ENCODE data around the gene DLG2.

Gene DLG2

DNA sequence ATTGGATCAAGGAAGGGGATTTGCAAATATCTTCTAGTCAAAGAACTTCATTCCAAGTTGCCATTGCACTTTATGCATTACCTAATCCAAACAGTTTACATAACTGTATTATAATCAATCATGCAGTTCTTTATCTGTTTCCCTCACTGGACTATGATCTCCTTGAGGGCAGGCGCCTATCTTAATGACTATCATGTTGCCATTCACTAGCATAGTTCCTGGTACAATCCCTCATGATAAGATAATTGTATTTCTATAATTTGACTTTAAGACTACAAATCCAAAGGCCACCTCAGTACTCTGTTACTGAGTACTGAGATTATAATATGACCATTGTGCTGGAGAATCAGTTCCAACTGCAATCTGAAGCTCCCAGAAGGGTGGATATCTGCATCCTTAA is 2062.3 kb downstream of the DLG2 start:
- ChIA-PET POLR2A (ENCODE audit: low non-redundant PET) (no interaction called here), CTCF (no interaction called here)
- DNase-seq (ENCODE audit: low spot score): no peak
- TF ChIP-seq, protein P1, sequence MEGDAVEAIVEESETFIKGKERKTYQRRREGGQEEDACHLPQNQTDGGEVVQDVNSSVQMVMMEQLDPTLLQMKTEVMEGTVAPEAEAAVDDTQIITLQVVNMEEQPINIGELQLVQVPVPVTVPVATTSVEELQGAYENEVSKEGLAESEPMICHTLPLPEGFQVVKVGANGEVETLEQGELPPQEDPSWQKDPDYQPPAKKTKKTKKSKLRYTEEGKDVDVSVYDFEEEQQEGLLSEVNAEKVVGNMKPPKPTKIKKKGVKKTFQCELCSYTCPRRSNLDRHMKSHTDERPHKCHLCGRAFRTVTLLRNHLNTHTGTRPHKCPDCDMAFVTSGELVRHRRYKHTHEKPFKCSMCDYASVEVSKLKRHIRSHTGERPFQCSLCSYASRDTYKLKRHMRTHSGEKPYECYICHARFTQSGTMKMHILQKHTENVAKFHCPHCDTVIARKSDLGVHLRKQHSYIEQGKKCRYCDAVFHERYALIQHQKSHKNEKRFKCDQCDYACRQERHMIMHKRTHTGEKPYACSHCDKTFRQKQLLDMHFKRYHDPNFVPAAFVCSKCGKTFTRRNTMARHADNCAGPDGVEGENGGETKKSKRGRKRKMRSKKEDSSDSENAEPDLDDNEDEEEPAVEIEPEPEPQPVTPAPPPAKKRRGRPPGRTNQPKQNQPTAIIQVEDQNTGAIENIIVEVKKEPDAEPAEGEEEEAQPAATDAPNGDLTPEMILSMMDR (conservative IDR thresholded peaks at IDR 0.05; ENCODE audit: low read depth): no peak
- no peak overlapping the region for H3K27ac ChIP-seq

DNA sequence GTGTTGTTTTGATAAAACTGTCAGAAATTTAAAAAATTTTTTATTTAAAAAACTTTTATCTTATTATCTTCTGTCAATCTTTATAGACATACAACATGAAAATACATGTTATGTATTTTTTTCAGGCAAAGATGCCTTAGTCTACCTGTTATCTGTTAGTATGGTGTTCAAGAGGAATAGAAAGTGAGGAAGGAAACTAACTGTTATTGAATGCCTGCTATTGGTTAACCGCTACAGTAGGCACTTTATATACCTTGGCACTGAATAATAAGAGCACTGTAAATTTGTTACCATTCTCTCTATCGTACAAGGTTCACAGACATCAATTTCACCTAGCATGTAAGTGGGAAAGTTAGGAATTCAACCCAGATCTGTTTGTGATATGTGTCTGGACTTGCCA is 2068.9 kb downstream of the DLG2 start:
- no peak overlapping the region for H3K27ac ChIP-seq
- no peak for DNase-seq (ENCODE audit: low spot score)
- ChIA-PET CTCF (no interaction called here), POLR2A (ENCODE audit: low non-redundant PET) (no interaction called here)
- TF ChIP-seq, protein P1 (conservative IDR thresholded peaks at IDR 0.05; ENCODE audit: low read depth): no peak

DNA sequence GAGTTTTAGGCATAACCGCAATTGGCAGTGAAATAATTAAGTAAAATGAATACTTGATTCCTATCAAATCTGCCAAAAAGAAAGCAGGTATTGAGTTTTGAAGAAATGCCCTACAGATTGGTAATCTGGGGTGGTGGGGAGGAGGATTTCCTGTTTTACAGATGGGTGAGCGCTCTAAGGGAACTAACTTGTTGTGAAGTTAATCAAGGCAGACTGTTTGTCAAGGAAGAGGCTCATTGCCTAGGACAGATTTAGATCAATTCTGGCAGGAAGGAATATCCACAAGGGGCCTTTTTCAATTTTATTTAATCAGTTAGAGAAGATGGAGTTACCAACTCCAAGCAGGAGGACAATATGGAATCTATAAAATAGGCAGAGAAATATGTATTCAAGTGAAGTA is 2069.5 kb downstream of the DLG2 start:
- POLR2A ChIA-PET (ENCODE audit: low non-redundant PET): no interaction called here
- no peak for DNase-seq (ENCODE audit: low spot score)
- CTCF ChIA-PET: no interaction called here
- TF ChIP-seq, protein P1 (conservative IDR thresholded peaks at IDR 0.05; ENCODE audit: low read depth): no peak
- H3K27ac ChIP-seq: no peak overlapping the region

DNA sequence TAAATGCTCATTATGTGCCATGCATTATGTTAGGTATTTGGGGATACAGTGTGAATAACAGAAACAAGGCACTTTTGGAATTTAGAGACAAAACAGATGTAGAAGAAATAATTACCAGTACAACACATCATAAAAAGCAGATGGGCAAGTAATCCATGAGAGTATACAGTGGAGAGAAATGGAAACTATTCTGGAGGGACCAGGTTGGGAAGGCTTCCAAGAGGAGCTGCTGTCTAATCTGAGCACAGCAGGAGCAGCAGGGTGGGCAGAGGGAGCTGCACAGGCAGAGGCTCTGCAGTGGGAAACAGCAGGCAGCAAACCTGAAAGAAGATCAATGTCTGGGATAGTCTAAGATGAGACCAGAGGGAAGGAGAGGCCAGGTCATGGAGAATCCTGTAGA is 2072.3 kb downstream of the DLG2 start:
- ChIA-PET POLR2A (ENCODE audit: low non-redundant PET) (no interaction called here), CTCF (interaction anchor here (0.6 kb wide), 1 partner anchor 635 kb away, joined by 3 read pairs; no protein-coding TSS in a partner anchor)
- H3K27ac ChIP-seq: no peak overlapping the region
- DNase-seq (ENCODE audit: low spot score): no peak
- TF ChIP-seq, protein P1 (conservative IDR thresholded peaks at IDR 0.05; ENCODE audit: low read depth): no peak

DNA sequence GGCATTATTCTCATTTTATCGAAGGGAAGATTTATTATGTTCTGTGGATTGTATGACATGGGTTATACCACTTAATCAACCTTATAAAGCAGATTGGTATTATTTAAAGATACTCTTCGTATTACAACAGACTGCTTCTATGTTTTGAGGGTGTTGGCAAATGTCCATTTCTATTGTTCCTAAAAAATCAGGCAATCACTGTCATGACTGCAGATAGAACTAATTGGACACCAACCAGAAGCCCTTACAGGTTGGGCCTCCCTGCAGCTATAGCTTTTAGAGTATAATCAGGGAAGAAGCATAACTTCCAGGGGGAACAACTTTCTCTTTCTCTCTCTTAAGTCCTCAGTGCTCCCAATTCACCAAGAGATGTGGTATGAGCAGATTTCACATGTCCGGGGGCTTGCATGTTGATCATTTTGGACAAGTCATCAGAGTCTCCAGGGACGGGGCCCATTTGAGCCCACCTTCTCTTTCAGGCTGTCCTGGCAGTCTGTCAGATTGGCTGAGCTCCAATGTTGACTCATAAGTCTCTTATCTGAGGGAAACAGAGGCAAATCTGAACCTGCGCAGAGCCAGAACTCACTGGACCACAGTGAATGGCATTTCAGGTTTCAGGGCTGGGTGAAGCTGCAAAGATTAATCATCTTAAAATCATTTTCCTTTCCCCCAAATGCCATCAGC is 2077.0 kb downstream of the DLG2 start:
- H3K27ac ChIP-seq: no peak overlapping the region
- no peak for DNase-seq (ENCODE audit: low spot score)
- TF ChIP-seq, protein P1 (conservative IDR thresholded peaks at IDR 0.05; ENCODE audit: low read depth): no peak
- ChIA-PET POLR2A (ENCODE audit: low non-redundant PET) (no interaction called here), CTCF (interaction anchor here (0.6 kb wide), 1 partner anchor 37 kb away, joined by 3 read pairs; no protein-coding TSS in a partner anchor)

DNA sequence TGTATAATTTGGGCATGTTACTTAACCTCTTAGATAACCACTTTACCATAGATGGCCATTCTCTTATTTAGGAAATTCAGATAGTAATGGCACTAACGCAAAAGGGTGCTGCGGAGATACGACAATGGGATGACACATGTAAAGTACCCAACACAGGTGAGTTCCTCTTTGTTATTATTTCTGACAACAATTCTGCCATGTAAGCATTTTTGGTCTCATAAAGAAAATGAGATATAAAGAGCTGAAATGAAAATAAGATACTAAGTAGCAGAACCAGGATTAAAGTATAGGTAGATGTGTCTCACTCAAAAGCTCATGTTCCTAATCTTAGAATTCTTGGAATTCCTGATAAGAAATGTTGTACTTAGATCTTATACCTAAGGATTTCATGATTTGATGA is 2080.8 kb downstream of the DLG2 start:
- TF ChIP-seq, protein P1 (conservative IDR thresholded peaks at IDR 0.05; ENCODE audit: low read depth): no peak

More for the DNA sequence above, 2080.8 kb downstream of the DLG2 start:
- no peak overlapping the region for H3K27ac ChIP-seq
- ChIA-PET POLR2A (ENCODE audit: low non-redundant PET) (no interaction called here), CTCF (no interaction called here)
- DNase-seq (ENCODE audit: low spot score): no peak
